ENCODE data around the gene TMEM121.
"Not testable (repeated sequence)": the region's sequence is repeated elsewhere in the genome, so short reads cannot be mapped to it uniquely, and the experiment has no call there.

The TMEM121 gene

GRCh38 chr14:105571181-105571951, 45.0 kb downstream of the TMEM121 start:
- DNase-seq: not testable (repeated sequence)

- peak; percentile 35 for DNase-seq
These were observed 45.7 kb downstream of the TMEM121 start for GRCh38 chr14:105572063-105572462.

- DNase-seq: not testable (repeated sequence)
These were observed 47.5 kb downstream of the TMEM121 start for GRCh38 chr14:105573841-105574240.

- not testable (repeated sequence) for DNase-seq
These were observed 48.0 kb downstream of the TMEM121 start for GRCh38 chr14:105574411-105574810.

GRCh38 chr14:105575016-105575700, 48.8 kb downstream of the TMEM121 start:
- not testable (repeated sequence) for DNase-seq

- DNase-seq: no peak
These were observed 50.2 kb downstream of the TMEM121 start for GRCh38 chr14:105576525-105577088.

- no peak for DNase-seq
These were observed 51.0 kb downstream of the TMEM121 start for GRCh38 chr14:105577314-105577861.

GRCh38 chr14:105578070-105578469, 51.7 kb downstream of the TMEM121 start:
- no peak for DNase-seq

GRCh38 chr14:105579221-105579620, 52.8 kb downstream of the TMEM121 start:
- not testable (repeated sequence) for DNase-seq
